22Rv1 (cell line): ENCODE data around the gene HGFAC.

Source experiments
- ZFX ChIP-seq: fragments of 450-650 bp; IDR thresholded peaks from 2 replicates; pipeline ENCODE4 v1.6.1; 2017; ENCODE audit warnings: antibody characterized with exemption, borderline replicate concordance
- TF ChIP-seq, protein P1 (sequence below): fragments of 450-650 bp; IDR thresholded peaks from 2 replicates; pipeline ENCODE4 v1.5.1; 2017; ENCODE audit warnings: mild to moderate bottlenecking

DNA sequence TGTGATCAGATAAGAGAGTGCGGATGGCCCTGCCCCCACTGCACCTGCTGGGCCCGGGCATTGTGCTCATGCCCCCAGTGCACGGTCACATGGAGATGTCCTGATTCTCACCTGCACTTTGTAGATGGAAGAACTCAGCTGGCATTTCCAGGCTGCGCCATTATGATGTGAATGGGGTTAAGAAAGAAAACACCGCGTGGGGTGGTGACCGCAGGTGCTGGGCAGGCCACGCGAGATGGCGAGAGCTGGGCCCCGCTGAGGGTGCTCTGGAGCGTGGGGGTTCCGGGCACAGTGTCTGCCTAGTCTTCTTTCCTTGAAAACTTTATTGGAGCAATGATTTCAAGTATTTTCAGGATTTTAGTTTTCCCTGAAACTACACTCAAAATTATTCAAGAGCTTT, 17.8 kb upstream of the HGFAC start:
- TF ChIP-seq ZFX: no peak
- TF ChIP-seq, protein P1, sequence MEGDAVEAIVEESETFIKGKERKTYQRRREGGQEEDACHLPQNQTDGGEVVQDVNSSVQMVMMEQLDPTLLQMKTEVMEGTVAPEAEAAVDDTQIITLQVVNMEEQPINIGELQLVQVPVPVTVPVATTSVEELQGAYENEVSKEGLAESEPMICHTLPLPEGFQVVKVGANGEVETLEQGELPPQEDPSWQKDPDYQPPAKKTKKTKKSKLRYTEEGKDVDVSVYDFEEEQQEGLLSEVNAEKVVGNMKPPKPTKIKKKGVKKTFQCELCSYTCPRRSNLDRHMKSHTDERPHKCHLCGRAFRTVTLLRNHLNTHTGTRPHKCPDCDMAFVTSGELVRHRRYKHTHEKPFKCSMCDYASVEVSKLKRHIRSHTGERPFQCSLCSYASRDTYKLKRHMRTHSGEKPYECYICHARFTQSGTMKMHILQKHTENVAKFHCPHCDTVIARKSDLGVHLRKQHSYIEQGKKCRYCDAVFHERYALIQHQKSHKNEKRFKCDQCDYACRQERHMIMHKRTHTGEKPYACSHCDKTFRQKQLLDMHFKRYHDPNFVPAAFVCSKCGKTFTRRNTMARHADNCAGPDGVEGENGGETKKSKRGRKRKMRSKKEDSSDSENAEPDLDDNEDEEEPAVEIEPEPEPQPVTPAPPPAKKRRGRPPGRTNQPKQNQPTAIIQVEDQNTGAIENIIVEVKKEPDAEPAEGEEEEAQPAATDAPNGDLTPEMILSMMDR: no peak
